Measurements from ENCODE around the gene WDR72. TPM values are rescaled to one million over a fixed set of nuclear protein-coding genes. Genes with fewer than 3 reads are reported as not detected.
"Not testable (repeated sequence)": the region's sequence is repeated elsewhere in the genome, so short reads cannot be mapped to it uniquely, and the experiment has no call there.

WDR72 gene
- total RNA-seq, 1 donor from 2014 or later, result 2.3 TPM

- DNase-seq (ENCODE audit: low read depth), result no peak
- no peak overlapping the region for H3K4me3 ChIP-seq (ENCODE audit: low read depth, low read length)
- TF ChIP-seq, protein P1, sequence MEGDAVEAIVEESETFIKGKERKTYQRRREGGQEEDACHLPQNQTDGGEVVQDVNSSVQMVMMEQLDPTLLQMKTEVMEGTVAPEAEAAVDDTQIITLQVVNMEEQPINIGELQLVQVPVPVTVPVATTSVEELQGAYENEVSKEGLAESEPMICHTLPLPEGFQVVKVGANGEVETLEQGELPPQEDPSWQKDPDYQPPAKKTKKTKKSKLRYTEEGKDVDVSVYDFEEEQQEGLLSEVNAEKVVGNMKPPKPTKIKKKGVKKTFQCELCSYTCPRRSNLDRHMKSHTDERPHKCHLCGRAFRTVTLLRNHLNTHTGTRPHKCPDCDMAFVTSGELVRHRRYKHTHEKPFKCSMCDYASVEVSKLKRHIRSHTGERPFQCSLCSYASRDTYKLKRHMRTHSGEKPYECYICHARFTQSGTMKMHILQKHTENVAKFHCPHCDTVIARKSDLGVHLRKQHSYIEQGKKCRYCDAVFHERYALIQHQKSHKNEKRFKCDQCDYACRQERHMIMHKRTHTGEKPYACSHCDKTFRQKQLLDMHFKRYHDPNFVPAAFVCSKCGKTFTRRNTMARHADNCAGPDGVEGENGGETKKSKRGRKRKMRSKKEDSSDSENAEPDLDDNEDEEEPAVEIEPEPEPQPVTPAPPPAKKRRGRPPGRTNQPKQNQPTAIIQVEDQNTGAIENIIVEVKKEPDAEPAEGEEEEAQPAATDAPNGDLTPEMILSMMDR (conservative IDR thresholded peaks at IDR 0.05; ENCODE audit: low read depth, low read length), result no peak
Measured at GRCh38 chr15:53548236-53548635, 211.2 kb downstream of the WDR72 start.

DNA sequence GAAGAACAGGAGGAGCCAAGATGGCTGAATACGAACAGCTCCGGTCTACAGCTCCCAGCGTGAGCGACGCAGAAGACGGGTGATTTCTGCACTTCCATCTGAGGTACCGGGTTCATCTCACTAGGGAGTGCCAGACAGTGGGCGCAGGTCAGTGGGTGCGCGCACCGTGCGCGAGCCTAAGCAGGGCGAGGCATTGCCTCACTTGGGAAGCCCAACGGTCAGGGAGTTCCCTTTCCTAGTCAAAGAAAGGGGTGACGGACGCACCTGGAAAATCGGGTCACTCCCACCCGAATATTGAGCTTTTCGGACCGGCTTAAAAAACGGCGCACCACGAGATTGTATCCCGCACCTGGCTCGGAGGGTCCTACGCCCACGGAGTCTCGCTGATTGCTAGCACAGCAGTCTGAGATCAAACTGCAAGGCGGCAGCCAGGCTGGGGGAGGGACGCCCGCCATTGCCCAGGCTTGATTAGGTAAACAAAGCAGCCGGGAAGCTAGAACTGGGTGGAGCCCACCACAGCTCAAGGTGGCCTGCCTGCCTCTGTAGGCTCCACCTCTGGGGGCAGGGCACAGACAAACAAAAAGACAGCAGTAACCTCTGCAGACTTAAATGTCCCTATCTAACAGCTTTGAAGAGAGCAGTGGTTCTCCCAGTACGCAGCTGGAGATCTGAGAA lies 218.7 kb downstream of the WDR72 start:
- not testable (repeated sequence) for DNase-seq (ENCODE audit: low read depth); H3K4me3 ChIP-seq (ENCODE audit: low read depth, low read length)

DNA sequence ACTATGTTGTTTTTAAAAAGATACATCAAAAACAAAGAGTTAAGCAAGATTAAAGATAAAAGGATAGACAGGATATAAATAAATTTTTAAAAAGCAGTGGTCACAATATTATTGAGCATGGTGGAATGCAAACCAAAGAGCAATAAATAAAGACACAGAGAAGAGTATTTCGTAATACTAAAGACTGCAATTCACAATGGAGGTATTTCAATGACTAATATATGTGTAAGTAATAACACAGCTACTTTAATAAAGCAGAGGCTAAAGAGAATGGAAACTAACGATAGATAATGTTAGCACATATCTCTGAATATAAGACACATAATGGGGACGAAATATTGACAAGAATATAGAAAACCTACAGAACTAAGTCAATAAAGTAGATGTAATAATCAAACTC lies 219.6 kb downstream of the WDR72 start:
- TF ChIP-seq, protein P1 (conservative IDR thresholded peaks at IDR 0.05; ENCODE audit: low read depth, low read length), result no peak
- H3K4me3 ChIP-seq (ENCODE audit: low read depth, low read length), result no peak overlapping the region
- DNase-seq (ENCODE audit: low read depth), result no peak

GRCh38 chr15:53536479-53537120 lies 222.9 kb downstream of the WDR72 start:
- TF ChIP-seq, protein P1 (conservative IDR thresholded peaks at IDR 0.05; ENCODE audit: low read depth, low read length), result no peak
- H3K4me3 ChIP-seq (ENCODE audit: low read depth, low read length), result no peak overlapping the region
- no peak for DNase-seq (ENCODE audit: low read depth)

DNA sequence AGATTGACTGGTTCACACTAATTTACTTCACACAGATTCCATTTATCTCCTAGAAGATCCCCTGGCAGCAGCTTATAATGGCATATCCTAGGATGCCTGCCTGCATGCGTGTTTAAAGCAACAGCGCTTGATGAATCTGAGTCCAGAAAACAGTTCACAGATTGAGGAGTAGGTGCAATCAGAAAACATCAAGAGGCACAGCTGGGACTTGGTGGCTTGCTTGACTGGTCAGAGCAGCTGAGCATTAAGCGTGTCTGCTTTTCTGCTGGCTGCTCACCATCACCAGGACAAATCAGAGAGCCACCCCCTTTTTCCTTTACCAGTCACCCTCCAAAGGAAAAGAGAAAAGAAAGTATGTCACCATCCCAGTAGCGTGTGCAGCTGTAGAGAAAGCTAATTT lies 223.6 kb downstream of the WDR72 start:
- no peak overlapping the region for H3K4me3 ChIP-seq (ENCODE audit: low read depth, low read length)
- TF ChIP-seq, protein P1 (conservative IDR thresholded peaks at IDR 0.05; ENCODE audit: low read depth, low read length), result no peak
- DNase-seq (ENCODE audit: low read depth), result no peak

DNA sequence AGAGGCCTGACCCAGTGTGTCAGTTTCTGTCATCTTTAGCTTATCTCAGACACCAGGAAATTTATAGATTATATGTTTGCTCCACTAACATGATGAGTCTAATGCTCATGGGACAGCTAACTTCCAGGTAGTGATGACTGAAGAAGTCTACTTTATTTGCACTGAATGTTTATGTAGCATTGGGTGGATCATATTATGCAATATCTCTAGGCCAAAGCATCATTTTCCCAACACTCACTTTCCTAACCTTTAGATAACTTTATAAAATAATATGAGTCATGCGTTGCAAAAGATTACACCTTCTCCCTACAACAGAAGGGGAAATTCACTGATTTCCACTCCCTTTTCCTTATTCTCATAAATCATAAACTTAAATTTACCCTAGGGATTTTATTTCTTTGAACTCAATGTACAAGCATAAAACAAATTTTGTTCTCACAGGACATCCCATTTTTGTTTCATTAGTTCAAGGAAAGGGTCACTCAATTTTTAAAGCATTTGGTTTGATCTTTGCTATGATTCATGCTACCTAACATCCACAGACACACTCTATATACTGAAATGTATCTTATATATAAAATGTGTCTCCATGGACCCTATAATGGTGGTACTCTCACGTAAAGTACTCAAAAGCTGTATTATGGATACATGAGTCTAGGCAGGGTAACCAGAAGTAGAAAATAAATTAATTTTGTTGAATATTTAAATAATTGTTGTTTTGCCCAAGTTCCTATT lies 225.2 kb downstream of the WDR72 start:
- TF ChIP-seq, protein P1 (conservative IDR thresholded peaks at IDR 0.05; ENCODE audit: low read depth, low read length), result no peak
- no peak overlapping the region for H3K4me3 ChIP-seq (ENCODE audit: low read depth, low read length)
- DNase-seq (ENCODE audit: low read depth), result no peak

- TF ChIP-seq, protein P1 (conservative IDR thresholded peaks at IDR 0.05; ENCODE audit: low read depth, low read length), result no peak
- no peak overlapping the region for H3K4me3 ChIP-seq (ENCODE audit: low read depth, low read length)
- peak; percentile 54 for DNase-seq (ENCODE audit: low read depth)
Measured at GRCh38 chr15:53530761-53531160, 228.7 kb downstream of the WDR72 start.
